Activated naive CD4-positive, alpha-beta T cell treated with anti-CD3 and anti-CD28 coated beads, Interleukin-2, amount 50 U/mL, for 16 hours (primary cell): ENCODE measurements around the gene ZCCHC7.
A peak's percentile ranks its signal among the peaks of the same experiment; 100 is the strongest.
"Not testable (repeated sequence)": the region's sequence is repeated elsewhere in the genome, so short reads cannot be mapped to it uniquely, and the experiment has no call there.

Experiments used
- DNase-seq: peaks from one replicate; pipeline ENCODE4 v3.0.0-alpha.2; 2020

Gene ZCCHC7

DNA sequence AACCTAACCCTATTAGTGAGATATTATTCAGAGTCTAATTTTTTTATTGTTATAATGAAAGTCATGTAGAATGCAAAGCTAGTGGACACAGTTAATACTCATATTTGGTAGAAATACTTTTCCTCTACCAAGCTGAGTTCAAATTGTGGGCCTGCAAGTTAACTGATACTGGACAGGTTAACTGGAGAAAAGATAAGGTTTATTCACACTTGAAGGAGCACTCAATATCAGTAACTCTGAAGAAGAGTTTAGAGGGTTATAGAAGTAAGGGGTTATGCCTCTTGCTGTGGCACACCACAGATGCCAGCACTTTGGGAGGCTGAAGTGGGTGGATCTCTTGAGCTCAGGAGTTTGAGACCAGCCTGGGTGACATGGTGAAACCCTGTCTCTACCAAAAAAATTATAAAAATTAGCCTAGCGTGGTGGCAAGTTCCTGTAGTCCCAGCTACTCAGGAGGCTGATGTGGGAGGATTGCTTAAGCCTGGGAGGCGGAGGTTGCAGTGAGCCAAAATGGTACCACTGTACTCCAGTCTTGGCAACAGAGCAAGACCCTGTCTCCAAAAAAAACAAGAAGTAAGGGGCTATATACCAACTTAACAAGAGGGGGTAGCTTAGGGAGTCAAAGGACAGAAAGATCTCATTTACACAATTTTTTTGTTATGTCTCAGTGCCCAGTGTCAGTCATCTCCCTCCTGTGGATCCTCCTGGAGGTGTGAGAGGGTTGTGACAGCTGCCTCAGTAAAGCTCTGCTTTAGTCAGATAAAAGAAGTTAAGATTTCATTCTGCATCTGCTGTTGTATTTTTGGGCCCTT is 180.9 kb downstream of the ZCCHC7 start:
- DNase-seq = no peak

GRCh38 chr9:37301854-37302172 is 181.4 kb downstream of the ZCCHC7 start:
- no peak for DNase-seq

DNA sequence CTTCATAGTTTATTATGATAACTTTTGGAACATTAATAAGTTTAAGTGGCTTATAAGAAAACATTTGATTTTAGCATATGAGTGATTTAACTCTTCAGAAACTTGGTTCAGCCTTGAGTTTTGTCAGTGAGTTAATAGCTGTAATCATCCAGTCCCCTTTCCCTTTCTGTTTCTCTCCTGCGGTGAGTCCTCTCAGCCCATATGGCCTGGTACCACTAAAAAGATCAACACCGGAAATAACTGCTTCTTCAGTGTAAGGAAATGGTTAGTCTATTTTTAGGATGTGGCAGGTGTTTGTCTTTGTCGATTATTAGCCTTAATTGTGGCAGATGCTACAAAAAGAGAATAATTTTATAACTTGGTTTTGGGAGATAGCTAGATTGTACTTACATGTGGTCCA is 181.9 kb downstream of the ZCCHC7 start:
- DNase-seq = peak; percentile 22

DNA sequence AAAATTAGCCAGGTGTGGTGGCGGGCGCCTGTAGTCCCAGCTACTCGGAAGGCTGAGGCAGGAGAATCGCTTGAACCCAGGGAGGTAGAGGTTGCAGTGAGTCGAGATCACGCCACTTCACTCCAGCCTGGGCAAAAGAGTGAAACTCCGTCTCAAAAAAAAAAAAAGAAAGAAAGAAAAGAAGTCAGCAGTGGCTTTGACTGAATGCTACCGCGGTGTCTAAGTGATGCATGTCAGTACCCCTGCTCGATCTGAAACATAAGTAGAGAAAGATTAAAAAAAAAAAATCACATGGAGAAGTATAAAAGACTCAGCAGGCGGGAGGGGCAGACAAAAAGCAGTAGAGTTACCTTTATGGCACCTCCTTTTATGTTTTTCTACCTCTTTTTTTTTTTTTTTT is 182.9 kb downstream of the ZCCHC7 start:
- DNase-seq = not testable (repeated sequence)

GRCh38 chr9:37309136-37309535 is 188.8 kb downstream of the ZCCHC7 start:
- DNase-seq = peak; percentile 38

DNA sequence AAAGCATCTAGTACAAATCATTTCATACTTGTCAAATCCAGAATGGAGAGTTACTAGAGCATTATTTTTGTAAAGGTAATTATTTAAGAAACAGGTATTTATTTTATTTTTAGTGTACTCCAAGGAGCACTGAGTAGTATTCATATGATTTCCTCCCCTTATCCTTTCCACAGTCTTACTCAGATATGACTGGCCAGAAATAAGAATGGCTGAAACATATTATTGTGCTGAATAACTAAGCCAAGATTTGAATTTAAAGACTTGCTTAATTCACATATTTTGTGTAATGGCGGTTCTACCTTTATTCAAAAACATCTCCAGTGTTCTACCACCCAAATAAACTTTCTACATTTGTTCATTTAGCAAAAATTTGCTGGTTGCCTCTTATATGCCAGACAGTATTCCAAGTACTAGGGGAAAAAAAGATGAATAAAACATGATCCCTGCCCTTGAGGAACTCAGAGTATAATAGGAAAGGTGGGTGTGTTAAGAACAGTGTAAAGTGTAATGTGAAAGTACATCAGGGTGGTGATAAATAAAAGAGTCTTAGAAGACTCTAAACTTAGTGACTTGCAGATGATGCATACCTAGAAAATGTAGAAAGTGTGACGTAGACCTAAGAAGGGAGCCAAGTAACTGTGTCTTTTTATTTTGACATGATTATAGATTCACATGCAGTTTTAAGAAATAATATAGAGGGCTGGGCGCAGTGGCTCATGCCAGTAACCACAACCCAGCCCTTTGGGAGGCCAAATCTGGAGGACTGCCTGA is 191.7 kb downstream of the ZCCHC7 start:
- no peak for DNase-seq

DNA sequence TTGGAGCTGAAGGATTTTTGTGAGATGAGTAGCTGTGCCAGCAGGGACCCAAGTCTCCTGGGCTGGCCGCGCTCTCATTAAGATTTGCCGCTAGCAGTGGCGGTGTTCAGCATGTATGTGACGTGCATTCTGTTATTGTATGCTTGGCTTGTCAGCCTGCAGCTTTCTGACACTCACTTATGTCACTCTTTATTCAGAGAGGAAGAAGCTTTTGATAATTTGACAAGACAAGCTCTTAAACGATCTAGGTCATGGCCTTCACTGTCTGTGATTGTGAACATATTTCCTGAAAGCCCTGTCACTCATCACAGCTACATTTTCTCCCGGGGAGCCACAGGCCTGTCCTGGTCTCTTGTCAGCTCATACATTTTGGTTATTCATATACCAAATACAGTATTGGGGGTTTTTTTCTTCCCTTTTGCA is 203.9 kb downstream of the ZCCHC7 start:
- no peak for DNase-seq

GRCh38 chr9:37324691-37325490 is 204.5 kb downstream of the ZCCHC7 start:
- no peak for DNase-seq

DNA sequence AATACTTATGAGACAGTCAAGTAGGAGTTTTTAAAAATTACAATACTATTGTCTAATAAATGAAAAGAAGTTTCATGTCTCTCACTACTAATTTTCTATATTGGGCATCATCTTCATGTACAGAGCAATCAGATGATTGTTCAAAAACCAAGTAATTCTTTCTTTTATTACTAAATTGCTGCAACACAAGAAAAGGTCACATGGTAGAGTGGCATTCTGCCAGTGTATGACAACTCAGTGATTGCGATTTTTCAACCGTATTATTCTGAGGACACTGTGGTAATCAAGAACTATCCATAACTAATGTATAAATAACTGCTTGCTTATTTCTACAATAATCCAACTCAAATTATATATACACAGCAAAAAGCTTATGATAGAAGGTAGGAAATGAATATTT is 205.4 kb downstream of the ZCCHC7 start:
- DNase-seq = no peak

- DNase-seq = no peak
These were observed 207.2 kb downstream of the ZCCHC7 start for GRCh38 chr9:37327553-37327952.

DNA sequence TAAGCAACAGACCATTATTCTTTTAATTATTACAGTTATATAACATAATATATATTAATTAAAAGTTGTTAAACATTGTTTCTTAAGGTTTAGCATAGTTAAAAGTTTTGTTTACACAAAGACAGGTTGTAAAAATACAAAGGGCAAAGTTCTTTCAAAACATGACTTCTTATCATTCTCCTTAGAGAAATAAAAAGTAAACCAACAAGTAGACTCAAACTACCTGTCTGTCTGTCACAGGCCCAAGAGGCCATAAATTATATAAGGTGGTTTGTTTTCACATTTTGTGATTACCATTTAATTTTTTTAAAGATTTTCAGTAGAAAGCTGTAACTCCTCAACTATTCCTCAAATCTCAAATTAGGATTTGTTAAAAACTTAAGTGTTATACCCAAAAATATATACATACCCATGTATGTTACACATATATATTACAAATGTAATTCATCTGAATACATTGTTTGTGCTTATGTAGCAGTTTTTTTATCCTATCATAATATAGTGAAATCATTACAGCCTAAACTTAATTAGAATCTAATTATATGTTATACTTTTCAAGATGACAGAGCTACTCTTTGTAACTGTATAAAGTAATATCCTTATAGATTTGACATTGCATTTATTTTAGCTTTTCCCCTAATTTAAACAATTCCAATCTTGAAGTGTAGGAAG is 208.3 kb downstream of the ZCCHC7 start:
- no peak for DNase-seq

- no peak for DNase-seq
These were observed 209.2 kb downstream of the ZCCHC7 start for GRCh38 chr9:37329576-37329975.

- DNase-seq = no peak
These were observed 211.5 kb downstream of the ZCCHC7 start for GRCh38 chr9:37331871-37332270.

DNA sequence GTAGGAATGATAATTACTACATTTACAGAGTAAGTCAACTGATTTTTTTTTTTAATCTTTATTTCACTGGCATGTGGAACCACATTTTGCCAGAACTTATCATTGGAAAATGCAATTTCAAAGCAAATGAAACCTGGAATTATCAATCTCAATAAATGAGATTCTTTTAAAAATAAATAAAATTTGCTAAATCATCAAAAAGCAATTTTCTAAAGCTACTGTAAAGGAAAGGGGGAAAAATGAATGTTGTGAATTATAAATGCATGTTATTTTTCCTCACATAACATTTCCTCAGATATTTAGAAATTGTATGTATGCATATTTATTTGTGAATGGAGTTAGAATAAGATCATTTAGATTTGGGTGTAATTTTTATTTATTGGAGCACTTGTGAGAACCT is 212.2 kb downstream of the ZCCHC7 start:
- no peak for DNase-seq

GRCh38 chr9:37333288-37333687 is 212.9 kb downstream of the ZCCHC7 start:
- no peak for DNase-seq

- no peak for DNase-seq
These were observed 214.9 kb downstream of the ZCCHC7 start for GRCh38 chr9:37335238-37335637.

- DNase-seq = no peak
These were observed 215.8 kb downstream of the ZCCHC7 start for GRCh38 chr9:37336150-37336549.

DNA sequence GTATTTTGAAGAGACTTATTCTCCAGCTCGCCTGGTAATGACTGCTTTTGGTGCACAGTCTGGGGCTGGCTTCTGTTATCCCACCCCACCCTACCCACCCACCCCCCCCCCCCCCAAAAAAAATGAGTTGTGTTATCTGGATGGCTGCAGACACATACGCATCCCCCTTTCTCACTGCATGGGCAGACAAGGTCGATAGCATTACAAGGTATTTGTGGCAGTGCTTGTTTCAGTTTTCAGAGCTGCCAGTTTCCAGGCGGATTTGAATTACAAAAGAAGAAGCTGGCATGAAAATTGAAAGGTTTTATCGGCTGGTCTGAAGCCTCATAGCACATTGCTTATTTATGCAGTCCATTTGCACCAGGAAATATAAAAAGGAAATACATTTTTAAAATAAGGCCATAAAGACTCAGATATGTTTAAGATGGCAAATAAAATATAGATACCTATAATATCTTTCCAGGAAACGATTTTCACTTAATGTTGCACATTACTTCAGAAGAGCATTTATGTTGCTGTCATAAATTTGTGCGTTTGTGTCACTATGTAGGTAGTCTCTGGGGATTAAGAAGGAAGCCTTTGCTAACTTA is 217.0 kb downstream of the ZCCHC7 start:
- DNase-seq = no peak

- DNase-seq = no peak
These were observed 217.8 kb downstream of the ZCCHC7 start for GRCh38 chr9:37338218-37338617.

GRCh38 chr9:37339923-37340322 is 219.5 kb downstream of the ZCCHC7 start:
- no peak for DNase-seq

- DNase-seq = no peak
These were observed 220.6 kb downstream of the ZCCHC7 start for GRCh38 chr9:37340961-37341360.

GRCh38 chr9:37341704-37342103 is 221.3 kb downstream of the ZCCHC7 start:
- no peak for DNase-seq

GRCh38 chr9:37342493-37342892 is 222.1 kb downstream of the ZCCHC7 start:
- no peak for DNase-seq
